ENCODE results near the gene MAFG.

DNA sequence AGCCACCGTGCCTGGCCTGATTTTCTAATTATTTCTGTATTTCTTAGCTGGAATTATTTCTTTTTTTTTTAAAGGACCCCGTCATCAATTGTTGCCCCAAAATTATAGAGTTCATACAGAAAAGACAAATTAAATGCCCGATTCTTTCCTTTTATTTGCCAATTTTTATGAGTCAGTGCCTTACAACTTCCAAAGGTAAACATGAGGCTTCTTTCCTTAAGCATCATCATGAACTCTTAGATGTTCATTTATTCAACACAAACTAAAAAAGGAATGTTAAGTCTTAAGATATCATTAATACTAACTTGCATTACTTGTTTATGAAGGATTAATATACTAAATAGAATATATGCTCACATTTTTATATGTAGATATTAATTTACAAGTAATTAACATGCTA is 49.2 kb downstream of the MAFG start:
- TF ChIP-seq, protein P1, sequence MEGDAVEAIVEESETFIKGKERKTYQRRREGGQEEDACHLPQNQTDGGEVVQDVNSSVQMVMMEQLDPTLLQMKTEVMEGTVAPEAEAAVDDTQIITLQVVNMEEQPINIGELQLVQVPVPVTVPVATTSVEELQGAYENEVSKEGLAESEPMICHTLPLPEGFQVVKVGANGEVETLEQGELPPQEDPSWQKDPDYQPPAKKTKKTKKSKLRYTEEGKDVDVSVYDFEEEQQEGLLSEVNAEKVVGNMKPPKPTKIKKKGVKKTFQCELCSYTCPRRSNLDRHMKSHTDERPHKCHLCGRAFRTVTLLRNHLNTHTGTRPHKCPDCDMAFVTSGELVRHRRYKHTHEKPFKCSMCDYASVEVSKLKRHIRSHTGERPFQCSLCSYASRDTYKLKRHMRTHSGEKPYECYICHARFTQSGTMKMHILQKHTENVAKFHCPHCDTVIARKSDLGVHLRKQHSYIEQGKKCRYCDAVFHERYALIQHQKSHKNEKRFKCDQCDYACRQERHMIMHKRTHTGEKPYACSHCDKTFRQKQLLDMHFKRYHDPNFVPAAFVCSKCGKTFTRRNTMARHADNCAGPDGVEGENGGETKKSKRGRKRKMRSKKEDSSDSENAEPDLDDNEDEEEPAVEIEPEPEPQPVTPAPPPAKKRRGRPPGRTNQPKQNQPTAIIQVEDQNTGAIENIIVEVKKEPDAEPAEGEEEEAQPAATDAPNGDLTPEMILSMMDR (IDR thresholded peaks at IDR 0.05 in 8 of 11, conservative IDR thresholded peaks at IDR 0.05 in 3 of 11) = no peak
- TF ChIP-seq POLR2A (IDR thresholded peaks at IDR 0.05) = no peak
- no peak for TF ChIP-seq POLR2AphosphoS5 (IDR thresholded peaks at IDR 0.05)
